ENCODE measurements around the gene ATAD3A. TPM values are rescaled to one million over a fixed set of nuclear protein-coding genes. Genes with fewer than 3 reads are reported as not detected.
A peak's percentile ranks its signal among the peaks of the same experiment; 100 is the strongest.

The ATAD3A gene
- total RNA-seq, 1 experiment from 2014 or later, result 57.5 TPM

GRCh38 chr1:1551524-1552262 is 39.7 kb downstream of the ATAD3A start:
- H3K36me3 ChIP-seq (ENCODE audit: control insufficient read depth, insufficient read depth, low read length), result no peaks in the 10 kb centered on the region; the same call in 1 of the 2 replicates
- intact Hi-C loops (cut with micrococcal nuclease; ENCODE audit: unreplicated experiment) (no loop called here), in situ Hi-C loops (cut with HindIII; ENCODE audit: low pct_unique_long_range_greater_than_20kb, low sequenced_read_pairs) (no loop called here)
- CTCF ChIA-PET, result no interaction called here
- ATAC-seq (no peak), DNase-seq (ENCODE audit: low read depth, low spot score) (no peak)
- H3K27ac ChIP-seq (ENCODE audit: low read length), result no peak overlapping the region
- H3K9me3 ChIP-seq (ENCODE audit: control insufficient read depth, insufficient read depth, low read depth, low read length), result no peaks in the 10 kb centered on the region
- H3K27me3 ChIP-seq (ENCODE audit: control insufficient read depth, insufficient read depth, low read length), result no peaks in the 10 kb centered on the region
- H3K4me1 ChIP-seq (ENCODE audit: control insufficient read depth, insufficient read depth, low read length), result peaks cover 4% of the 10 kb centered on the region; the same call in 1 of the 2 replicates
- H3K4me3 ChIP-seq (ENCODE audit: low read depth in 2 of 2, low read length in 2 of 2), result no peak overlapping the region
- TF ChIP-seq POLR2AphosphoS5 (IDR thresholded peaks at IDR 0.05; ENCODE audit: low read depth, low read length) (0 out of 2 replicates have a peak, but pooled peaks have one; percentile 15), SIN3A (IDR thresholded peaks at IDR 0.05; ENCODE audit: borderline replicate concordance, insufficient read depth, low read depth, low read length) (no peak)
- TF ChIP-seq, protein P1, sequence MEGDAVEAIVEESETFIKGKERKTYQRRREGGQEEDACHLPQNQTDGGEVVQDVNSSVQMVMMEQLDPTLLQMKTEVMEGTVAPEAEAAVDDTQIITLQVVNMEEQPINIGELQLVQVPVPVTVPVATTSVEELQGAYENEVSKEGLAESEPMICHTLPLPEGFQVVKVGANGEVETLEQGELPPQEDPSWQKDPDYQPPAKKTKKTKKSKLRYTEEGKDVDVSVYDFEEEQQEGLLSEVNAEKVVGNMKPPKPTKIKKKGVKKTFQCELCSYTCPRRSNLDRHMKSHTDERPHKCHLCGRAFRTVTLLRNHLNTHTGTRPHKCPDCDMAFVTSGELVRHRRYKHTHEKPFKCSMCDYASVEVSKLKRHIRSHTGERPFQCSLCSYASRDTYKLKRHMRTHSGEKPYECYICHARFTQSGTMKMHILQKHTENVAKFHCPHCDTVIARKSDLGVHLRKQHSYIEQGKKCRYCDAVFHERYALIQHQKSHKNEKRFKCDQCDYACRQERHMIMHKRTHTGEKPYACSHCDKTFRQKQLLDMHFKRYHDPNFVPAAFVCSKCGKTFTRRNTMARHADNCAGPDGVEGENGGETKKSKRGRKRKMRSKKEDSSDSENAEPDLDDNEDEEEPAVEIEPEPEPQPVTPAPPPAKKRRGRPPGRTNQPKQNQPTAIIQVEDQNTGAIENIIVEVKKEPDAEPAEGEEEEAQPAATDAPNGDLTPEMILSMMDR (IDR thresholded peaks at IDR 0.05), result no peak
- POLR2A ChIA-PET, result no interaction called here
- BruUV-seq (replicated peaks), result no TSS peak

DNA sequence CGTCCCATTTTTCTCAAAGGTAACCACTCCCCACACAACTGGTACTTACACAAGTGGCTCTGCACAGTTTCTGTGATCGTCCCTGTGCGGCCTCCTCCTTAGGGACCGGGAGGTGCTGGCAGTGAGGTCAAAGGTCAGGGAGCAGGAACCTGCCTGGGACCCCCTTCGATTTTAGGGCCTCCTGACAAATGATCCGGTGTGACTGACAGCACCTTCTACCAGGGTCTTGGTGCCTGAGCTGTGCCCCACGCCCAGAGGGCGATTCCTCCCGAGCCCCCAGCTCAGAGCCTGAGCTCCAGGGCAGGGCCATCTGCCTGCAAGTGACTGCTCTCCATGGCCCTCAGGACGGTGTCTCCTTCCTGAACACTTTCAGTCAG is 40.3 kb downstream of the ATAD3A start:
- intact Hi-C loops (cut with micrococcal nuclease; ENCODE audit: unreplicated experiment) (no loop called here), in situ Hi-C loops (cut with HindIII; ENCODE audit: low pct_unique_long_range_greater_than_20kb, low sequenced_read_pairs) (no loop called here)
- H3K9me3 ChIP-seq (ENCODE audit: control insufficient read depth, insufficient read depth, low read depth, low read length), result no peaks in the 10 kb centered on the region
- peaks cover 4% of the 10 kb centered on the region; the same call in 1 of the 2 replicates for H3K4me1 ChIP-seq (ENCODE audit: control insufficient read depth, insufficient read depth, low read length)
- ChIA-PET CTCF (no interaction called here), POLR2A (no interaction called here)
- no peaks in the 10 kb centered on the region for H3K27me3 ChIP-seq (ENCODE audit: control insufficient read depth, insufficient read depth, low read length)
- H3K27ac ChIP-seq (ENCODE audit: low read length), result no peak overlapping the region
- no peaks in the 10 kb centered on the region; the same call in 1 of the 2 replicates for H3K36me3 ChIP-seq (ENCODE audit: control insufficient read depth, insufficient read depth, low read length)
- H3K4me3 ChIP-seq (ENCODE audit: low read depth in 2 of 2, low read length in 2 of 2), result no peak overlapping the region
- ATAC-seq (no peak), DNase-seq (ENCODE audit: low read depth, low spot score) (no peak)
- BruUV-seq (replicated peaks), result no TSS peak
- TF ChIP-seq TCF7L2 (IDR thresholded peaks at IDR 0.05; ENCODE audit: low read depth, low read length) (no peak), SIN3A (IDR thresholded peaks at IDR 0.05; ENCODE audit: borderline replicate concordance, insufficient read depth, low read depth, low read length) (no peak), POLR2AphosphoS5 (IDR thresholded peaks at IDR 0.05; ENCODE audit: low read depth, low read length) (no peak)
- TF ChIP-seq, protein P2, sequence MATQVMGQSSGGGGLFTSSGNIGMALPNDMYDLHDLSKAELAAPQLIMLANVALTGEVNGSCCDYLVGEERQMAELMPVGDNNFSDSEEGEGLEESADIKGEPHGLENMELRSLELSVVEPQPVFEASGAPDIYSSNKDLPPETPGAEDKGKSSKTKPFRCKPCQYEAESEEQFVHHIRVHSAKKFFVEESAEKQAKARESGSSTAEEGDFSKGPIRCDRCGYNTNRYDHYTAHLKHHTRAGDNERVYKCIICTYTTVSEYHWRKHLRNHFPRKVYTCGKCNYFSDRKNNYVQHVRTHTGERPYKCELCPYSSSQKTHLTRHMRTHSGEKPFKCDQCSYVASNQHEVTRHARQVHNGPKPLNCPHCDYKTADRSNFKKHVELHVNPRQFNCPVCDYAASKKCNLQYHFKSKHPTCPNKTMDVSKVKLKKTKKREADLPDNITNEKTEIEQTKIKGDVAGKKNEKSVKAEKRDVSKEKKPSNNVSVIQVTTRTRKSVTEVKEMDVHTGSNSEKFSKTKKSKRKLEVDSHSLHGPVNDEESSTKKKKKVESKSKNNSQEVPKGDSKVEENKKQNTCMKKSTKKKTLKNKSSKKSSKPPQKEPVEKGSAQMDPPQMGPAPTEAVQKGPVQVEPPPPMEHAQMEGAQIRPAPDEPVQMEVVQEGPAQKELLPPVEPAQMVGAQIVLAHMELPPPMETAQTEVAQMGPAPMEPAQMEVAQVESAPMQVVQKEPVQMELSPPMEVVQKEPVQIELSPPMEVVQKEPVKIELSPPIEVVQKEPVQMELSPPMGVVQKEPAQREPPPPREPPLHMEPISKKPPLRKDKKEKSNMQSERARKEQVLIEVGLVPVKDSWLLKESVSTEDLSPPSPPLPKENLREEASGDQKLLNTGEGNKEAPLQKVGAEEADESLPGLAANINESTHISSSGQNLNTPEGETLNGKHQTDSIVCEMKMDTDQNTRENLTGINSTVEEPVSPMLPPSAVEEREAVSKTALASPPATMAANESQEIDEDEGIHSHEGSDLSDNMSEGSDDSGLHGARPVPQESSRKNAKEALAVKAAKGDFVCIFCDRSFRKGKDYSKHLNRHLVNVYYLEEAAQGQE (IDR thresholded peaks at IDR 0.05; ENCODE audit: insufficient read depth in 1 of 2, low read depth in 2 of 2, low read length in 1 of 2), result no peak
- TF ChIP-seq, protein P1 (IDR thresholded peaks at IDR 0.05), result no peak
